B cell (primary cell): ENCODE data around the gene POU2F3. TPM values are rescaled to one million over a fixed set of nuclear protein-coding genes. Genes with fewer than 3 reads are reported as not detected.

Experiments
- ATAC-seq: fragments of 200-7000 bp; cut with Tn5 transposase; one replicate; pipeline ENCODE4 v1.10.0; 2021; ENCODE audit warnings: low read depth, mild to moderate bottlenecking, moderate number of reproducible peaks, moderate library complexity
- CTCF ChIA-PET: fragments of 350-600 bp; sonication (Branson Sonifier 250); formaldehyde crosslinking; loops from one replicate; lab custom pipeline; 2021; ENCODE audit warnings: antibody characterized with exemption, inconsistent platforms; lab: Charles Lee
- POLR2A ChIA-PET: fragments of 350-600 bp; sonication (Branson Sonifier 250); formaldehyde crosslinking; loops from one replicate; lab custom pipeline; 2021; ENCODE audit warnings: antibody characterized with exemption; lab: Charles Lee
- DNase-seq: peaks from one replicate; pipeline ENCODE4 v3.0.0; 2013
- H2AFZ ChIP-seq: 2 replicates; pipeline ENCODE4 v1.6.1; 2012; ENCODE audit warnings: mild to moderate bottlenecking, low read depth, low read length; ENCODE audit not compliant: insufficient read depth, poor library complexity, severe bottlenecking
- H3K27ac ChIP-seq, 2 donors: 1 replicate in 1 of 2; 2 replicates in 1 of 2; pipeline ENCODE4 v1.5.1; 2012 to 2013; ENCODE audit warnings: low read length in 2 of 2, mild to moderate bottlenecking in 2 of 2, moderate library complexity in 1 of 2
- H3K27me3 ChIP-seq, 4 experiments: fragments of 200-600 bp in 1 of 4; sonication (generic) in 1 of 4; replicated peaks in 1 of 4; 1 replicate in 2 of 4; 2 replicates in 2 of 4; pipeline versions ENCODE4 v1.6.1 to v1.7.0; 2013 to 2016; ENCODE audit warnings: low read length in 3 of 4, mild to moderate bottlenecking in 2 of 4, mixed read lengths in 1 of 4, moderate library complexity in 1 of 4; ENCODE audit not compliant: insufficient read depth in 4 of 4, control insufficient read depth in 3 of 4; ENCODE audit errors: control extremely low read depth in 1 of 4
- H3K36me3 ChIP-seq, 2 experiments: replicated peaks in 1 of 2; 1 replicate in 1 of 2; 2 replicates in 1 of 2; pipeline versions ENCODE4 v1.6.1 to v1.7.1; 2013; ENCODE audit warnings: low read length in 1 of 2; ENCODE audit not compliant: insufficient read depth in 2 of 2, control insufficient read depth in 1 of 2; ENCODE audit errors: control extremely low read depth in 1 of 2, extremely low read depth in 1 of 2
- H3K4me1 ChIP-seq, 2 donors: fragments of 200-600 bp in 1 of 2; sonication (generic) in 1 of 2; 1 replicate in 1 of 2; 2 replicates in 1 of 2; pipeline versions ENCODE4 v1.5.1 to v1.6.1; 2013 to 2017; ENCODE audit warnings: low read length in 2 of 2; ENCODE audit not compliant: control insufficient read depth in 2 of 2, insufficient read depth in 2 of 2
- H3K4me2 ChIP-seq: replicated peaks from 2 replicates; pipeline ENCODE3; 2012; ENCODE audit warnings: mild to moderate bottlenecking, low read depth, low read length; ENCODE audit not compliant: poor library complexity, severe bottlenecking
- H3K4me3 ChIP-seq, 5 experiments: fragments of 200-600 bp in 1 of 5; sonication (generic) in 1 of 5; 1 replicate in 3 of 5; 2 replicates in 2 of 5; pipeline versions ENCODE4 v1.5.1 to v1.7.0; 2011 to 2016; ENCODE audit warnings: low read length in 4 of 5, mild to moderate bottlenecking in 4 of 5, low read depth in 2 of 5, control low read depth in 1 of 5, moderate library complexity in 1 of 5; ENCODE audit not compliant: insufficient read depth in 1 of 5; ENCODE audit errors: control extremely low read depth in 1 of 5, extremely low read depth in 1 of 5
- H3K79me2 ChIP-seq: fragments of 200-600 bp; sonication (generic); one replicate; pipeline ENCODE4 v1.6.0; 2016; ENCODE audit warnings: low read length; ENCODE audit not compliant: control insufficient read depth, insufficient read depth
- H3K9ac ChIP-seq: fragments of 200-600 bp; sonication (generic); 2 replicates; pipeline ENCODE4 v1.6.1; 2017; ENCODE audit warnings: mild to moderate bottlenecking, low read length, moderate library complexity
- H3K9me3 ChIP-seq, 3 donors: one replicate each; pipeline versions ENCODE4 v1.6.1 to v1.7.1; 2013; ENCODE audit warnings: low read length in 2 of 3; ENCODE audit not compliant: control insufficient read depth in 2 of 3, insufficient read depth in 1 of 3; ENCODE audit errors: control extremely low read depth in 1 of 3
- H4K20me1 ChIP-seq: 2 replicates; pipeline ENCODE4 v1.6.0; 2012; ENCODE audit warnings: mild to moderate bottlenecking, low read length; ENCODE audit not compliant: insufficient read depth, control insufficient read depth, poor library complexity, severe bottlenecking
- H3K27ac Mint-ChIP-seq: one replicate; pipeline ENCODE4 v1.8.0; 2021; ENCODE audit warnings: mixed read lengths
- H3K27me3 Mint-ChIP-seq: one replicate; pipeline ENCODE4 v1.8.0; 2021; ENCODE audit warnings: mixed read lengths
- H3K4me1 Mint-ChIP-seq: one replicate; pipeline ENCODE4 v1.8.0; 2021; ENCODE audit warnings: mixed read lengths
- H3K4me3 Mint-ChIP-seq: one replicate; pipeline ENCODE4 v1.8.0; 2021; ENCODE audit warnings: mixed read lengths
- H3K9me3 Mint-ChIP-seq: one replicate; pipeline ENCODE4 v1.8.0; 2022; ENCODE audit warnings: mixed read lengths; ENCODE audit not compliant: insufficient read depth
- CTCF ChIP-seq: fragments of 200-600 bp; IDR thresholded peaks from one replicate; pipeline ENCODE4 v1.8.0; 2022; ENCODE audit warnings: antibody characterized with exemption, mild to moderate bottlenecking
- EZH2 ChIP-seq: IDR thresholded peaks from 2 replicates; pipeline ENCODE4 v1.6.1; 2012; ENCODE audit warnings: borderline replicate concordance, low read depth, mild to moderate bottlenecking, moderate library complexity, low read length; ENCODE audit not compliant: insufficient read depth, poor library complexity, severe bottlenecking
- WGBS: methylation state at CpG from one replicate; pipeline ENCODE4 v1.1.5; 2013; ENCODE audit warnings: missing lambda C conversion rate; ENCODE audit not compliant: insufficient coverage; 5-methylcytosine and 5-hydroxymethylcytosine counted together
- intact Hi-C: fragments of 100-400 bp; cut with micrococcal nuclease; formaldehyde crosslinking; loops from one replicate; pipeline ENCODE4 v1.10.0; 2022
- polyA plus RNA-seq: library from polyadenylated mRNA; depleted of rRNA; stranded (reverse); fragments of >200 nt; gene quantifications from 2 replicates; pipeline ENCODE4 v1.2.3, GENCODE V29; 2012
- total RNA-seq, 2 donors: library from RNA; stranded (reverse); fragments of 120-200 nt in 1 of 2; gene quantifications; 1 replicate in 1 of 2; 2 replicates in 1 of 2; pipeline versions ENCODE4 v1.2.3 to v1.2.4, GENCODE V29; 2013 to 2022

Gene POU2F3
- total and polyA plus RNA-seq, 2 donors (not counting 1 experiment from before 2014, with no cell fraction given) = not detected

GRCh38 chr11:120261931-120262330 lies 22.0 kb downstream of the POU2F3 start:
- Mint-ChIP-seq H3K27me3 (peaks cover 51% of the 10 kb centered on the region), H3K9me3 (no peaks in the 10 kb centered on the region), H3K4me1 (no peaks in the 10 kb centered on the region), H3K4me3 (no peak overlapping the region), H3K27ac (no peak overlapping the region)
- TF ChIP-seq CTCF (no peak), EZH2 (no peak)
- Histone ChIP-seq H3K27ac (no peak overlapping the region), H2AFZ (no peak overlapping the region), H3K9me3 (no peaks in the 10 kb centered on the region), H3K4me1 (no peaks in the 10 kb centered on the region), H3K4me3 (no peak overlapping the region), H4K20me1 (no peaks in the 10 kb centered on the region), H3K9ac (no peak overlapping the region), H3K79me2 (no peaks in the 10 kb centered on the region), H3K36me3 (no peaks in the 10 kb centered on the region), H3K4me2 (no peak overlapping the region), H3K27me3 (peaks cover 0 to 13% (median 5%) of the 10 kb centered on the region in 4 experiments)
- DNase-seq (no peak), ATAC-seq (no peak)
- CTCF ChIA-PET = no interaction called here
- WGBS = 100% methylated on average over 1 of the region's 3 CpGs
- intact Hi-C loops = no loop called here
- POLR2A ChIA-PET = no interaction called here

GRCh38 chr11:120267319-120267718 lies 27.4 kb downstream of the POU2F3 start:
- Histone ChIP-seq H2AFZ (no peak overlapping the region), H3K27ac (no peak overlapping the region), H3K4me1 (no peaks in the 10 kb centered on the region), H3K79me2 (no peaks in the 10 kb centered on the region), H3K27me3 (peaks cover 0 to 19% (median 3%) of the 10 kb centered on the region in 4 experiments), H3K9ac (no peak overlapping the region), H3K9me3 (no peaks in the 10 kb centered on the region), H3K4me3 (no peak overlapping the region), H4K20me1 (no peaks in the 10 kb centered on the region), H3K4me2 (no peak overlapping the region), H3K36me3 (no peaks in the 10 kb centered on the region)
- no peak overlapping the region for H3K27ac Mint-ChIP-seq
- intact Hi-C loops = no loop called here
- H3K27me3 Mint-ChIP-seq = peaks cover 45% of the 10 kb centered on the region
- ChIA-PET POLR2A (no interaction called here), CTCF (interaction anchor here (0.9 kb wide), 1 partner anchor 36 kb away, joined by 4 read pairs; no protein-coding TSS in a partner anchor)
- no peaks in the 10 kb centered on the region for H3K4me1 Mint-ChIP-seq
- 60% methylated on average over 1 of the region's 2 CpGs for WGBS
- no peak overlapping the region for H3K4me3 Mint-ChIP-seq
- H3K9me3 Mint-ChIP-seq = no peaks in the 10 kb centered on the region
- ATAC-seq (no peak), DNase-seq (no peak)
- no peak for TF ChIP-seq CTCF
